GM23338 (cell line): ENCODE measurements around the gene ABCF2. TPM values are rescaled to one million over a fixed set of nuclear protein-coding genes. Genes with fewer than 3 reads are reported as not detected.

ENCODE experiments used
- ATAC-seq: fragments of 200-7000 bp; cut with Tn5 transposase; 3 replicates; pipeline ENCODE4 v1.9.1; 2020
- DNase-seq: peaks from one replicate; pipeline ENCODE4 v3.0.0-alpha.2; 2015; ENCODE audit warnings: low spot score
- H2AFZ ChIP-seq: fragments of 200-600 bp; sonication (generic); 2 replicates; pipeline ENCODE4 v1.8.0; 2016; ENCODE audit warnings: antibody characterized with exemption, mild to moderate bottlenecking, moderate library complexity
- H3F3A ChIP-seq: fragments of 200-600 bp; sonication (generic); replicated peaks from 2 replicates; pipeline ENCODE4 v1.8.0; 2017; ENCODE audit warnings: antibody characterized with exemption, mixed run types, low read depth
- H3K27ac ChIP-seq: fragments of 200-600 bp; sonication (generic); 2 replicates; pipeline ENCODE4 v1.6.1; 2016; ENCODE audit warnings: low read depth
- H3K27me3 ChIP-seq: fragments of 200-600 bp; sonication (generic); 2 replicates; pipeline ENCODE4 v1.8.0; 2016; ENCODE audit warnings: mild to moderate bottlenecking, mixed run types, moderate library complexity; ENCODE audit not compliant: insufficient read depth
- H3K36me3 ChIP-seq: fragments of 200-600 bp; sonication (generic); 2 replicates; pipeline ENCODE4 v1.8.0; 2016; ENCODE audit warnings: mild to moderate bottlenecking; ENCODE audit not compliant: insufficient read depth
- H3K4me1 ChIP-seq: fragments of 200-600 bp; sonication (generic); 2 replicates; pipeline ENCODE4 v1.8.0; 2016; ENCODE audit warnings: mild to moderate bottlenecking, moderate library complexity; ENCODE audit not compliant: insufficient read depth
- H3K4me2 ChIP-seq: fragments of 200-600 bp; sonication (generic); 2 replicates; pipeline ENCODE4 v1.7.1; 2017; ENCODE audit warnings: mixed run types
- H3K4me3 ChIP-seq: fragments of 200-600 bp; sonication (generic); 2 replicates; pipeline ENCODE4 v1.6.1; 2016; ENCODE audit warnings: mixed run types
- H3K79me2 ChIP-seq: fragments of 200-600 bp; sonication (generic); replicated peaks from 2 replicates; pipeline ENCODE4 v1.8.0; 2017; ENCODE audit warnings: mild to moderate bottlenecking; ENCODE audit not compliant: insufficient read depth
- H3K9me2 ChIP-seq: fragments of 200-600 bp; sonication (generic); 2 replicates; pipeline ENCODE4 v1.8.0; 2017; ENCODE audit not compliant: insufficient read depth
- H4K20me1 ChIP-seq: fragments of 200-600 bp; sonication (generic); replicated peaks from 2 replicates; pipeline ENCODE4 v1.8.0; 2017; ENCODE audit warnings: mild to moderate bottlenecking; ENCODE audit not compliant: insufficient read depth
- H3K27ac Mint-ChIP-seq: 2 replicates; pipeline ENCODE4 v1.8.0; 2020; ENCODE audit warnings: inconsistent platforms, mild to moderate bottlenecking, moderate library complexity, mixed read lengths
- H3K27me3 Mint-ChIP-seq: 3 replicates; pipeline ENCODE4 v1.8.0; 2022; ENCODE audit warnings: low read depth, mild to moderate bottlenecking, moderate library complexity, mixed read lengths, inconsistent platforms; ENCODE audit not compliant: insufficient read depth, poor library complexity
- H3K36me3 Mint-ChIP-seq: 3 replicates; pipeline ENCODE4 v1.8.0; 2021; ENCODE audit warnings: low read depth, mild to moderate bottlenecking, inconsistent platforms, moderate library complexity, mixed read lengths
- H3K4me1 Mint-ChIP-seq: 3 replicates; pipeline ENCODE4 v1.8.0; 2020; ENCODE audit warnings: mild to moderate bottlenecking, inconsistent platforms, mixed read lengths
- H3K4me3 Mint-ChIP-seq: 3 replicates; pipeline ENCODE4 v1.8.0; 2021; ENCODE audit warnings: moderate library complexity, mild to moderate bottlenecking, inconsistent platforms, mixed read lengths
- H3K9me3 Mint-ChIP-seq: 3 replicates; pipeline ENCODE4 v1.8.0; 2020; ENCODE audit warnings: moderate library complexity, mild to moderate bottlenecking, inconsistent platforms, mixed read lengths
- CTCF ChIP-seq, 2 experiments: fragments of 200-600 bp in 1 of 2; sonication (generic) in 1 of 2; conservative IDR thresholded peaks; 2 replicates each; pipeline versions ENCODE4 v1.5.1 to v1.6.1; 2016 to 2017; ENCODE audit warnings: antibody characterized with exemption in 2 of 2, low read depth in 2 of 2, mild to moderate bottlenecking in 2 of 2, moderate library complexity in 1 of 2
- EZH2phosphoT487 ChIP-seq: fragments of 200-600 bp; sonication (generic); IDR thresholded peaks from one replicate; pipeline ENCODE4 v1.8.1; 2018; ENCODE audit warnings: antibody characterized with exemption; ENCODE audit not compliant: unreplicated experiment
- NANOG ChIP-seq: IDR thresholded peaks from 2 replicates; pipeline ENCODE4 v1.6.1; 2016; ENCODE audit warnings: antibody characterized with exemption, borderline replicate concordance
- STAT1 ChIP-seq: IDR thresholded peaks from one replicate; pipeline ENCODE4 v1.6.1; 2016; ENCODE audit warnings: antibody characterized with exemption; ENCODE audit not compliant: unreplicated experiment
- ZNF331 ChIP-seq: fragments of 250-450 bp; sonication (Bioruptor Pico); IDR thresholded peaks from 2 replicates; pipeline ENCODE4 v1.5.0; 2020; ENCODE audit warnings: low read depth, mild to moderate bottlenecking, moderate library complexity
- ZNF462 ChIP-seq: fragments of 250-450 bp; sonication (Bioruptor Pico); IDR thresholded peaks from 2 replicates; pipeline ENCODE4 v1.5.0; 2020; ENCODE audit warnings: mild to moderate bottlenecking, moderate library complexity
- polyA plus RNA-seq: library from polyadenylated mRNA; unstranded; fragments of >200 nt; fragmentation: Nextera tagmentation; extraction: Ambion mirVana; gene quantifications from 2 replicates; pipeline ENCODE4 v1.2.1, GENCODE V29; 2016
- total RNA-seq: library from RNA; depleted of rRNA; stranded (reverse); fragments of >200 nt; shearing (Covaris generic); gene quantifications from 2 replicates; pipeline ENCODE4 v1.2.3, GENCODE V29; 2014

The ABCF2 gene
- total and polyA plus RNA-seq, 2 experiments from 2014 or later, result 18.7 to 58.7 TPM

GRCh38 chr7:151252961-151253711 is 26.1 kb upstream of the ABCF2 start:
- Mint-ChIP-seq H3K4me3 (peak overlapping the region; percentile 85), H3K9me3 (no peaks in the 10 kb centered on the region), H3K4me1 (peaks cover 52% of the 10 kb centered on the region), H3K27me3 (peaks cover 69% of the 10 kb centered on the region), H3K27ac (no peak overlapping the region), H3K36me3 (no peaks in the 10 kb centered on the region; the same call in 2 of the 3 replicates)
- H3K4me3 ChIP-seq, result peak overlapping the region; percentile 94
- peaks cover 57% of the 10 kb centered on the region for H3K27me3 ChIP-seq
- no peaks in the 10 kb centered on the region for H3K9me2 ChIP-seq
- TF ChIP-seq EZH2phosphoT487 (no peak), ZNF331 (CRISPR knock-in tag) (no peak), CTCF (conservative IDR thresholded peaks at IDR 0.05; ENCODE audit: low read depth in 2 of 2) (no peak), ZNF462 (no peak), STAT1 (no peak), NANOG (no peak)
- H4K20me1 ChIP-seq, result no peaks in the 10 kb centered on the region
- H3K27ac ChIP-seq, result no peak overlapping the region
- no peaks in the 10 kb centered on the region for H3K79me2 ChIP-seq
- H3K36me3 ChIP-seq, result no peaks in the 10 kb centered on the region
- H3F3A ChIP-seq, result peaks cover 5% of the 10 kb centered on the region
- peaks cover 28% of the 10 kb centered on the region for H3K4me1 ChIP-seq
- peak overlapping the region; percentile 94 for H3K4me2 ChIP-seq
- peak overlapping the region; percentile 96; the same call in 1 of the 2 replicates for H2AFZ ChIP-seq
- DNase-seq (peak; percentile 78), ATAC-seq (peak; percentile 15)
